Erythroblast (primary cell): Measurements from ENCODE around the gene HOXA6.

Experiments used
- GATA1 ChIP-seq: IDR thresholded peaks from 2 replicates; pipeline ENCODE4 v1.6.1; 2011; ENCODE audit warnings: low read depth, mild to moderate bottlenecking, control low read depth, low read length, moderate library complexity
- POLR2A ChIP-seq: IDR thresholded peaks from 2 replicates; pipeline ENCODE4 v1.6.1; 2011; ENCODE audit warnings: mild to moderate bottlenecking, low read length

DNA sequence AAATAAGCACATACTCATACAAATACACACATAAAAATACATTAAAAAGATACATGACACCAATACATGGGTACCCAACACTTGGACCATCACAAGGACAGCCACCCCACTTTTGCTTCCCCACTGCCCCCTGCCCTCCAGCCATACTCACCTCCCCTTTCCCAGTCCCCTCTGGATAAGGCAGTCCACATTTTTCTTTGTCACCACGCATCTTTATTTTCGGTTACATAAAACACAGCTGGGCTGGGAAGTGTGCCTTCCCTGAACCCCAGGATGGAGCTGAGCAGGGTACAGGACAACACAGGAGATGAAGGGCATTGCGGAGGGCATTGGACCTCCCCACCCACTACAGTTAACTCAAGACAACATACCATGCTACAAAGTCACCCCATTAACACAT, 6.0 kb upstream of the HOXA6 start:
- TF ChIP-seq POLR2A, result no peak
- no peak for TF ChIP-seq GATA1
